ENCODE data around the gene RGS3.
"Not testable (repeated sequence)": the region's sequence is repeated elsewhere in the genome, so short reads cannot be mapped to it uniquely, and the experiment has no call there.

Gene RGS3

GRCh38 chr9:113624721-113625120, 161.2 kb downstream of the RGS3 start:
- DNase-seq = no peak

GRCh38 chr9:113625486-113625885, 162.0 kb downstream of the RGS3 start:
- no peak for DNase-seq

GRCh38 chr9:113626735-113627495, 163.4 kb downstream of the RGS3 start:
- no peak for DNase-seq

- DNase-seq = no peak
These were observed 165.1 kb downstream of the RGS3 start for GRCh38 chr9:113628621-113629020.

- DNase-seq = no peak
These were observed 167.0 kb downstream of the RGS3 start for GRCh38 chr9:113630386-113631136.

GRCh38 chr9:113631137-113631765, 167.7 kb downstream of the RGS3 start:
- DNase-seq = no peak

- no peak for DNase-seq
These were observed 168.5 kb downstream of the RGS3 start for GRCh38 chr9:113631871-113632665.

GRCh38 chr9:113632776-113633590, 169.5 kb downstream of the RGS3 start:
- DNase-seq = no peak

- no peak for DNase-seq
These were observed 170.5 kb downstream of the RGS3 start for GRCh38 chr9:113633782-113634595.

- no peak for DNase-seq
These were observed 171.3 kb downstream of the RGS3 start for GRCh38 chr9:113634596-113635515.

GRCh38 chr9:113635586-113635985, 172.1 kb downstream of the RGS3 start:
- no peak for DNase-seq

- no peak for DNase-seq
These were observed 172.6 kb downstream of the RGS3 start for GRCh38 chr9:113636165-113636564.

GRCh38 chr9:113636693-113637092, 173.2 kb downstream of the RGS3 start:
- no peak for DNase-seq

- no peak for DNase-seq
These were observed 175.0 kb downstream of the RGS3 start for GRCh38 chr9:113638490-113638889.

GRCh38 chr9:113638897-113639296, 175.4 kb downstream of the RGS3 start:
- no peak for DNase-seq

- not testable (repeated sequence) for DNase-seq
These were observed 176.0 kb downstream of the RGS3 start for GRCh38 chr9:113639411-113639970.

- no peak for DNase-seq
These were observed 176.9 kb downstream of the RGS3 start for GRCh38 chr9:113640418-113640817.

- DNase-seq = no peak
These were observed 177.8 kb downstream of the RGS3 start for GRCh38 chr9:113641100-113641885.

GRCh38 chr9:113644321-113644720, 180.8 kb downstream of the RGS3 start:
- no peak for DNase-seq
